ENCODE results near the gene FGFR4.

FGFR4 gene

GRCh38 chr5:177049285-177049684 is 37.4 kb upstream of the FGFR4 start:
- 0 out of 2 replicates have a peak, but pooled peaks have one; percentile 13 for TF ChIP-seq RAD21 (IDR thresholded peaks at IDR 0.05; ENCODE audit: low read depth)
- TF ChIP-seq, protein P1, sequence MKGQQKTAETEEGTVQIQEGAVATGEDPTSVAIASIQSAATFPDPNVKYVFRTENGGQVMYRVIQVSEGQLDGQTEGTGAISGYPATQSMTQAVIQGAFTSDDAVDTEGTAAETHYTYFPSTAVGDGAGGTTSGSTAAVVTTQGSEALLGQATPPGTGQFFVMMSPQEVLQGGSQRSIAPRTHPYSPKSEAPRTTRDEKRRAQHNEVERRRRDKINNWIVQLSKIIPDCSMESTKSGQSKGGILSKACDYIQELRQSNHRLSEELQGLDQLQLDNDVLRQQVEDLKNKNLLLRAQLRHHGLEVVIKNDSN (IDR thresholded peaks at IDR 0.05): no peak
- no peak for TF ChIP-seq REST (IDR thresholded peaks at IDR 0.05; ENCODE audit: low read depth)

- TF ChIP-seq TCF12 (IDR thresholded peaks at IDR 0.05; ENCODE audit: low read depth) (no peak), YY1 (IDR thresholded peaks at IDR 0.05; ENCODE audit: low read depth) (no peak), EP300 (IDR thresholded peaks at IDR 0.05; ENCODE audit: borderline replicate concordance) (no peak), FOXM1 (IDR thresholded peaks at IDR 0.05; ENCODE audit: borderline replicate concordance, low read depth) (no peak), REST (IDR thresholded peaks at IDR 0.05; ENCODE audit: low read depth) (no peak), MAX (IDR thresholded peaks at IDR 0.05) (no peak), EGR1 (IDR thresholded peaks at IDR 0.05) (no peak)
Observed at GRCh38 chr5:177064500-177065277, 22.0 kb upstream of the FGFR4 start.

- no peak for TF ChIP-seq ZBTB7A (IDR thresholded peaks at IDR 0.05; ENCODE audit: low read depth)
- TF ChIP-seq FOXM1 (IDR thresholded peaks at IDR 0.05; ENCODE audit: borderline replicate concordance, low read depth): no peak
- no peak for TF ChIP-seq EP300 (IDR thresholded peaks at IDR 0.05; ENCODE audit: borderline replicate concordance)
- TF ChIP-seq CREB1 (IDR thresholded peaks at IDR 0.05; ENCODE audit: low read depth): no peak
- no peak for TF ChIP-seq TAF1 (IDR thresholded peaks at IDR 0.05; ENCODE audit: low read depth)
- no peak for TF ChIP-seq EGR1 (IDR thresholded peaks at IDR 0.05)
Observed at GRCh38 chr5:177065491-177065890, 21.2 kb upstream of the FGFR4 start.

- TF ChIP-seq EGR1 (IDR thresholded peaks at IDR 0.05) (no peak), REST (IDR thresholded peaks at IDR 0.05; ENCODE audit: low read depth) (no peak), RAD21 (IDR thresholded peaks at IDR 0.05; ENCODE audit: low read depth) (no peak), EP300 (IDR thresholded peaks at IDR 0.05; ENCODE audit: borderline replicate concordance) (no peak), TCF12 (IDR thresholded peaks at IDR 0.05; ENCODE audit: low read depth) (no peak), ZBTB7A (IDR thresholded peaks at IDR 0.05; ENCODE audit: low read depth) (no peak), TAF1 (IDR thresholded peaks at IDR 0.05; ENCODE audit: low read depth) (no peak), CEBPB (IDR thresholded peaks at IDR 0.05) (no peak), TEAD4 (IDR thresholded peaks at IDR 0.05) (no peak), YY1 (IDR thresholded peaks at IDR 0.05; ENCODE audit: low read depth) (no peak), CREB1 (IDR thresholded peaks at IDR 0.05; ENCODE audit: low read depth) (no peak), NFIC (IDR thresholded peaks at IDR 0.05) (no peak), MAX (IDR thresholded peaks at IDR 0.05) (no peak)
- TF ChIP-seq, protein P1 (IDR thresholded peaks at IDR 0.05): no peak
Observed at GRCh38 chr5:177066224-177066623, 20.5 kb upstream of the FGFR4 start.

GRCh38 chr5:177067503-177067902 is 19.2 kb upstream of the FGFR4 start:
- TF ChIP-seq ZBTB7A (IDR thresholded peaks at IDR 0.05; ENCODE audit: low read depth): no peak
- TF ChIP-seq TEAD4 (IDR thresholded peaks at IDR 0.05): no peak

Measured in Ishikawa (cell line).